Cardiac muscle cell (in vitro differentiated cells and primary cell): ENCODE data around the gene FOXL3. TPM values are rescaled to one million over a fixed set of nuclear protein-coding genes. Genes with fewer than 3 reads are reported as not detected.

Source experiments
- DNase-seq, 2 donors: peaks; one replicate each; pipeline versions ENCODE4 v3.0.0 to v3.0.0-alpha.2; 2010 to 2017; ENCODE audit warnings: low read depth in 1 of 2, low spot score in 1 of 2
- H3K27ac ChIP-seq: fragments of 200-600 bp; sonication (generic); 2 replicates; pipeline ENCODE4 v1.5.1; 2016
- H3K27me3 ChIP-seq: fragments of 200-600 bp; sonication (generic); 2 replicates; pipeline ENCODE4 v1.6.0; 2016; ENCODE audit warnings: control low read depth
- H3K36me3 ChIP-seq: fragments of 200-600 bp; sonication (generic); 2 replicates; pipeline ENCODE4 v1.5.1; 2016; ENCODE audit warnings: control low read depth
- H3K4me1 ChIP-seq: fragments of 200-600 bp; sonication (generic); 2 replicates; pipeline ENCODE4 v1.8.1; 2017; ENCODE audit warnings: low read depth, mild to moderate bottlenecking, mixed run types
- H3K4me3 ChIP-seq: fragments of 200-600 bp; sonication (generic); 2 replicates; pipeline ENCODE4 v1.5.1; 2016; ENCODE audit warnings: mild to moderate bottlenecking
- H3K9me3 ChIP-seq: fragments of 200-600 bp; sonication (generic); 2 replicates; pipeline ENCODE4 v1.5.1; 2017; ENCODE audit warnings: low read depth, mild to moderate bottlenecking, control low read depth
- CTCF ChIP-seq: IDR thresholded peaks from 2 replicates; pipeline ENCODE4 v1.5.1; 2012; ENCODE audit warnings: low read depth, mild to moderate bottlenecking, low read length
- polyA plus RNA-seq: library from polyadenylated mRNA; unstranded; fragments of >200 nt; fragmentation: Nextera tagmentation; extraction: Ambion mirVana; gene quantifications from 2 replicates; pipeline ENCODE4 v1.2.1, GENCODE V29; 2016
- total RNA-seq: library from RNA; depleted of rRNA; stranded (reverse); fragments of >200 nt; gene quantifications from 2 replicates; pipeline ENCODE4 v1.2.3, GENCODE V29; 2016

Gene FOXL3
- total and polyA plus RNA-seq, 2 experiments from 2014 or later = not detected

GRCh38 chr7:249989-250388 lies 40.0 kb upstream of the FOXL3 start:
- no peaks in the 10 kb centered on the region for H3K9me3 ChIP-seq
- H3K27ac ChIP-seq = no peak overlapping the region
- no peaks in the 10 kb centered on the region for H3K27me3 ChIP-seq
- no peak overlapping the region for H3K4me3 ChIP-seq
- no peak for TF ChIP-seq CTCF
- DNase-seq = no peak
- no peaks in the 10 kb centered on the region for H3K4me1 ChIP-seq
- H3K36me3 ChIP-seq = no peaks in the 10 kb centered on the region

- H3K27me3 ChIP-seq = no peaks in the 10 kb centered on the region
- no peaks in the 10 kb centered on the region for H3K9me3 ChIP-seq
- H3K4me1 ChIP-seq = no peaks in the 10 kb centered on the region
- TF ChIP-seq CTCF = no peak
- no peak overlapping the region for H3K27ac ChIP-seq
- no peaks in the 10 kb centered on the region for H3K36me3 ChIP-seq
- DNase-seq = no peak
- H3K4me3 ChIP-seq = no peak overlapping the region
Observed at GRCh38 chr7:250523-250922, 39.4 kb upstream of the FOXL3 start.

GRCh38 chr7:251005-251404 lies 39.0 kb upstream of the FOXL3 start:
- no peaks in the 10 kb centered on the region for H3K36me3 ChIP-seq
- H3K27ac ChIP-seq = no peak overlapping the region
- H3K4me3 ChIP-seq = no peak overlapping the region
- no peaks in the 10 kb centered on the region for H3K4me1 ChIP-seq
- H3K27me3 ChIP-seq = no peaks in the 10 kb centered on the region
- no peak for DNase-seq
- no peaks in the 10 kb centered on the region for H3K9me3 ChIP-seq
- no peak for TF ChIP-seq CTCF

GRCh38 chr7:251446-252175 lies 38.4 kb upstream of the FOXL3 start:
- H3K4me3 ChIP-seq = no peak overlapping the region
- no peaks in the 10 kb centered on the region for H3K4me1 ChIP-seq
- DNase-seq = no peak
- no peak overlapping the region for H3K27ac ChIP-seq
- H3K27me3 ChIP-seq = no peaks in the 10 kb centered on the region
- H3K36me3 ChIP-seq = no peaks in the 10 kb centered on the region
- TF ChIP-seq CTCF = no peak
- no peaks in the 10 kb centered on the region for H3K9me3 ChIP-seq

DNA sequence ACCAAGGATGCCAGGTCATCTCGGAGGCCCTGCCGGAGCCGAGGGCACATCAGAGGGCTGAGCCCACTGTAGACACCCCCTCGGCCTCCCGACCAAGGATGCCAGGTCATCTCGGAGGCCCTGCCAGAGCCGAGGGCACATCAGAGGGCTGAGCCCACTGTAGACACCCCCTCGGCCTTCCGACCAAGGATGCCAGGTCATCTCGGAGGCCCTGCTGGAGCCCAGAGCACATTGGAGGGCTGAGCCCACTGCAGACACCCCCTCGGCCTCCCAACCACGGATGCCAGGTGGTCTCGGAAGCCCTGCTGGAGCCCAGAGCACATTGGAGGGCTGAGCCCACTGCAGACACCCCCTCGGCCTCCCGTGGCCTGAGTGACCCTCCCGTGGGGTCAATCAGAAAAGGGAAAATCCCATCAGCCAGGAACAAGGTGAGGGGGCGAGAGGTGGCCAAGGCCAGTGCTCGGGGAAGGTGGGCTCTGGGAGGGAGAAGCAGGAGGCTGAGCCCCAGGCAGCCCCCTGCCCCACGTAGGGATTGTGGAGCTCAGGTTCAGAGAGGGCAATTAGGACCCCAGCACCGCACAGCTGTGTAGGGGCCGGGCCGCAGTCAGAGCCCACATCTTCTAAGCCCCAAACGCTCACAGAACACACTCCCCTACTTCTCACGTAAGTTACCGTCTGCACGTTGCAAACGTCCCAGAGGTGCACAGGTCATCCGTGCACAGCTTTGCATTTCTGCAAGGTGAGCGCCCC lies 37.6 kb upstream of the FOXL3 start:
- Histone ChIP-seq H3K9me3 (no peaks in the 10 kb centered on the region), H3K4me1 (no peaks in the 10 kb centered on the region), H3K27ac (no peak overlapping the region), H3K4me3 (no peak overlapping the region), H3K36me3 (no peaks in the 10 kb centered on the region), H3K27me3 (no peaks in the 10 kb centered on the region)
- DNase-seq = no peak
- no peak for TF ChIP-seq CTCF
